HG02973 (cell line): ENCODE measurements around the gene FUZ.
A peak's percentile ranks its signal among the peaks of the same experiment; 100 is the strongest.

Experiments used
- ATAC-seq: cut with Tn5 transposase; IDR thresholded peaks from one replicate; pipeline ENCODE4 v1.9.1; 2021; ENCODE audit warnings: moderate library complexity; ENCODE audit not compliant: unreplicated experiment

Gene FUZ

GRCh38 chr19:49812997-49813861 is at the start of gene FUZ:
TSS of gene FUZ (minus strand) at chr19:49813292. CDS start at chr19:49813106, 186 bp downstream.
- peak; percentile 49 for ATAC-seq

- ATAC-seq = no peak
Observed at GRCh38 chr19:49862391-49863253, 49.5 kb upstream of the FUZ start.

DNA sequence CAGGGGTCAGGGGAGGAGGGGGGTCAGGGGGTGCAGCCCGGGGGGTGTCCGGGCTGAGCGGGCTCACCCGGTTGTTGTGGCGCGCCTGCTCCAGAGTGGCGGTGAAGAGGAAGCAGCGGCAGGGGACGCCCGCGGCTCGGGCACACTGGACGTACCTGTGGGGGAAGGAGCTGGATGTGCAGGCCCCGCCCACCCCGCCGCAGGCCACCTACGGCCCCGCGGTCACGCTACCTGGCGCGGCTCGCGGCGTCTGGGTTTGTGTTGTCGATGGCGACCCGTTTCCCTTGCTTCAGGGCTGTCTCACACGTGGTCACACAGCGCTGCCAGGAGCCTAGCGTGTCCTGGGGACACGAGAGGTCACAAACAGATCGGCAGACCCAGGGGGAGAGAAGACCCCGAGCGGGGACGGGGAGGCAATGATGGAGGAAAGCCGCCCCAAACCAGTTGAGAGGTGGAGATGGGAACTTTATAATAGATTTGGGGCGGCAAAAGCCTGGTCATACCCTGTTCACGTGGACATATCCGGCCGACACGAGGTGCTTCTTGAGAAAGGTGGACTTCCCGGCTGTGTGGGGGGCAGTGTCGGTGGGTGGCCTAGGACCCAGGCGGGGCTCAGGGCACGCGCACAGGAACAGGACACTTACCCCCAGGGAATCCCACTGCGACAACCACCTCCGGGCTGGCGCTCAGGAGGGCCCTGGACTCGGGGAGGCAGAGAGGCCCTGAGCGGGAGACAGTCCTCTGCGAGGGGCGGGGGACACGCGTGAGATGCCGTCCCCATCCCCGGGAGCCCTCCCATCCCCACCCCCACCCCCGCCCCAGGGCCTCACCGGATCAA is 48.7 kb upstream of the FUZ start:
- no peak for ATAC-seq

GRCh38 chr19:49861107-49861506 is 48.0 kb upstream of the FUZ start:
- ATAC-seq = no peak

- ATAC-seq = no peak
Observed at GRCh38 chr19:49860336-49861102, 47.4 kb upstream of the FUZ start.

- no peak for ATAC-seq
Observed at GRCh38 chr19:49859682-49860335, 46.7 kb upstream of the FUZ start.

GRCh38 chr19:49858088-49858985 is 45.2 kb upstream of the FUZ start:
- no peak for ATAC-seq

DNA sequence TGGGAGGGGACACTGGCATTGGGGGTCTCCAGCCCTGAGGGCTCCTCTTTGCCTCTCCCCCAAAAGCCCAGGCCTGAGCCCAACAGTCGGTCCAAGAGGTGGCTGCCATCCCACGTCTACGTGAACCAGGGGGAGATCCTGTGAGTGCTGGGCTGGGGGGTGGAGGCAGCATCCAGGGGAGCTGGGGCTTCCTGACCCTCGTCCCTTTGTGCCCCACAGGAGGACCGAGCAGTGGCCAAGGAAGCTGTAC is 44.7 kb upstream of the FUZ start:
- no peak for ATAC-seq

- ATAC-seq = no peak
Observed at GRCh38 chr19:49857061-49857837, 44.2 kb upstream of the FUZ start.

DNA sequence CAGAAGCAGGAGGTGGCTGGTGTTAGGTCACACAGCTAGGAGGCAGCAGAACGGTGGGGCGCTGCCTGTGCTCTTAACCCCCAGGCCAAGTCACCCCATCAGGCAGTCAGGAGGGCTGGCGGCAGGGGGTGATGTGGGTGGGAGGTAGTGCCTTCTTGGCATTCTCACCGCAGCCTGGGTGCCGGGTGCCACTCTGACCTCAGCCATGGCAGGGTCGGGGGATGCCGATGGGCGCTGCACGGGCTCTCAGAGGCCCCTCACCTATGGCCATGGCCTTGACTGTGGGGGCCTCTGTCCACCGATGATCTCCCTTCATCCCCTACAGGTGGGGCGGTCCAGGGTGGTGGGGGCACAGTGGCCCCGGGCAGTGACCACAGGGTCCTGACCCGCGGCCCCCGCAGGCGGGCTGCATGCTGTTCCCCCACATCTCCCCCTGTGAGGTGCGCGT is 43.5 kb upstream of the FUZ start:
- no peak for ATAC-seq

GRCh38 chr19:49855676-49856573 is 42.8 kb upstream of the FUZ start:
- ATAC-seq = no peak

DNA sequence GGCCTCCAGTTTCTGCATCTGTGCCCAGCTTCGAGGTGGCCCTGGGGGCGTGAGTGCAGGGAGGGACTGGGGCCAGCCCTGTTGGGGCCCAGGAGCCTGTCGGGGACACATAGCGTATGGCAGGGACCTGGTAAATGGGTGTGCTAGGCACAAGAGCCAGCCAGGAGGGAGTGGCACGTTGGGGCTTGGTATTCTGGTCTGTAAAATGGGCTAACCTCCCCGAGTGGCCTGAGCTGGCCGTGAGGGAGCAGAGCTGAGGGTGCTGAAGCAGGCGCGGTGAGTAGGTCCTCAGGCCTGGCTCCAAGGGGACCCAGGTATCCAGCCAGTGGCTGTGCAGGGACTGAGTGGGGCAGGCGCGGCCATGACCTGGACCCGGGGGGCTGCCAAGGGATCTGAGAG is 42.2 kb upstream of the FUZ start:
- no peak for ATAC-seq

GRCh38 chr19:49854378-49855263 is 41.5 kb upstream of the FUZ start:
- ATAC-seq = no peak

DNA sequence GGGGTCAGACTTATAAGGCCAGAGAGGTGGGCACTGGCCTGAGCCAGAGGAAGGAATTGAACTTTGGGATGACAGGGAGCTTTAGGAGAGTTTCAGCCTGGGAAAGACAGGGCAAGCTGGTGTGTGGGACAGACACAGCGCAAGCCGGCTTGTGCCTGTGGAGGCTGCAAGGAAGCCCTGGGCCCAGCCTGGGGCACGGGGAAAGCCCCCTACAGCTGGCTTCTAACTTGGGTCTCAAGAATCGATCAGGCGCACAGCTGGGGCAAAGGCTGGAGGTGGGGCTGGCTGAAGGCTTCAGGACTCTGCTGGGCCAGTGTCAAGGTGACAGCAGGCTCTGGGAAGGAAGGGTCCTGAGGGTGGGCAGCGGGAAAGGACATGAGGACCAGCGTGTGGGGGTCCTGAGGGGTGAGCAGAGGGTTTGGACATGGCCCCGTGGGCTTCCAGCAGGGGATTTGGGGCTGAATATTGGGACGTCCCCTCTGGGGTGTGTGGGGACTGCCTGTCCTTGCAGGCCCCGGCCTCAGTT is 40.8 kb upstream of the FUZ start:
- no peak for ATAC-seq

DNA sequence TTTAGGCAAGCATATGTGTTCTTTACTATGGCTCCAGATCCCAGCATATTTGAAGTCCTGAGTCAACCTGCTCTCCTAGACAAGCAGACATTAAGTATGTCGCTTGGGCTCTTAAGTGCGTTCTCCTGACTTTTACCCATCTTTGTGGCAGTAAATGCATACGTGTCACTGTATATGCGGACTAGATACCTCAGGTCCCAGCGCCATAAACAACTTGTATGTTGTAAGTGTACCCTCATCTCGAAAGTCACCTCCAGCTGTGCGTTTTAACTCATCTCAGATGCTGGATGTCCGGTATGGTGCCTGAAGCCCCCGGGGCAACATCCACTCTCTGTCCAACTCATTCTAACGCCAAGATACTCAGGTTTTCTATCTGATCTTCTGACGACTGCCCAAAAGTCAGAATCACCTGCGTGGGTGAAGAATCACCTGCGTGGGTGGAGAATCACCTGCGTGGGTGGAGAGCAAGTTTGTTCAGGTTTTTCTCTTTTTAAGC is 39.6 kb upstream of the FUZ start:
- ATAC-seq = no peak
